GM18519 (cell line): ENCODE measurements around the gene WFIKKN1.

ENCODE experiments used
- ATAC-seq: cut with Tn5 transposase; IDR thresholded peaks from one replicate; pipeline ENCODE4 v1.9.1; 2021; ENCODE audit warnings: mild to moderate bottlenecking, moderate library complexity; ENCODE audit not compliant: unreplicated experiment, low FRiP score

The WFIKKN1 gene

GRCh38 chr16:681746-682427, 51.1 kb downstream of the WFIKKN1 start:
- ATAC-seq: no peak

- no peak for ATAC-seq
Measured at GRCh38 chr16:682493-683395, 52.0 kb downstream of the WFIKKN1 start.

- no peak for ATAC-seq
Measured at GRCh38 chr16:683396-684070, 52.7 kb downstream of the WFIKKN1 start.
